Right hindlimb (tissue), 1 donor: ENCODE measurements around the gene PSME3.
"Not testable (repeated sequence)": the region's sequence is repeated elsewhere in the genome, so short reads cannot be mapped to it uniquely, and the experiment has no call there.

ENCODE experiments used
- DNase-seq: peaks from one replicate; pipeline ENCODE4 v3.0.0-alpha.2; 2018

PSME3 gene

DNA sequence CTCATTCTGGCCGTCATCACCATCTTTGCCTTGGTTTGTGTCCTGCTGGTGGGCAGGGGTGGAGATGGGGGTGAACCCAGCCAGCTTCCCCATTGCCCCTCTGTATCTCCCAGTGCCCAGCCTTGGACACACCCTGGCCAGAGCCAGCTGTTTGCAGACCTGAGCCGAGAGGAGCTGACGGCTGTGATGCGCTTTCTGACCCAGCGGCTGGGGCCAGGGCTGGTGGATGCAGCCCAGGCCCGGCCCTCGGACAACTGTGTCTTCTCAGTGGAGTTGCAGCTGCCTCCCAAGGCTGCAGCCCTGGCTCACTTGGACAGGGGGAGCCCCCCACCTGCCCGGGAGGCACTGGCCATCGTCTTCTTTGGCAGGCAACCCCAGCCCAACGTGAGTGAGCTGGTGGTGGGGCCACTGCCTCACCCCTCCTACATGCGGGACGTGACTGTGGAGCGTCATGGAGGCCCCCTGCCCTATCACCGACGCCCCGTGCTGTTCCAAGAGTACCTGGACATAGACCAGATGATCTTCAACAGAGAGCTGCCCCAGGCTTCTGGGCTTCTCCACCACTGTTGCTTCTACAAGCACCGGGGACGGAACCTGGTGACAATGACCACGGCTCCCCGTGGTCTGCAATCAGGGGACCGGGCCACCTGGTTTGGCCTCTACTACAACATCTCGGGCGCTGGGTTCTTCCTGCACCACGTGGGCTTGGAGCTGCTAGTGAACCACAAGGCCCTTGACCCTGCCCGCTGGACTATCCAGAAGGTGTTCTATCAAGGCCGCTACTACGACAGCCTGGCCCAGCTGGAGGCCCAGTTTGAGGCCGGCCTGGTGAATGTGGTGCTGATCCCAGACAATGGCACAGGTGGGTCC lies 18.4 kb downstream of the PSME3 start:
- DNase-seq, result not testable (repeated sequence)

DNA sequence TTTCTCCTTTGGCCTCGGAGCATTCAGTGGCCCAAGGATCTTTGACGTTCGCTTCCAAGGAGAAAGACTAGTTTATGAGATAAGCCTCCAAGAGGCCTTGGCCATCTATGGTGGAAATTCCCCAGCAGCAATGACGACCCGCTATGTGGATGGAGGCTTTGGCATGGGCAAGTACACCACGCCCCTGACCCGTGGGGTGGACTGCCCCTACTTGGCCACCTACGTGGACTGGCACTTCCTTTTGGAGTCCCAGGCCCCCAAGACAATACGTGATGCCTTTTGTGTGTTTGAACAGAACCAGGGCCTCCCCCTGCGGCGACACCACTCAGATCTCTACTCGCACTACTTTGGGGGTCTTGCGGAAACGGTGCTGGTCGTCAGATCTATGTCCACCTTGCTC lies 19.2 kb downstream of the PSME3 start:
- DNase-seq, result no peak

DNA sequence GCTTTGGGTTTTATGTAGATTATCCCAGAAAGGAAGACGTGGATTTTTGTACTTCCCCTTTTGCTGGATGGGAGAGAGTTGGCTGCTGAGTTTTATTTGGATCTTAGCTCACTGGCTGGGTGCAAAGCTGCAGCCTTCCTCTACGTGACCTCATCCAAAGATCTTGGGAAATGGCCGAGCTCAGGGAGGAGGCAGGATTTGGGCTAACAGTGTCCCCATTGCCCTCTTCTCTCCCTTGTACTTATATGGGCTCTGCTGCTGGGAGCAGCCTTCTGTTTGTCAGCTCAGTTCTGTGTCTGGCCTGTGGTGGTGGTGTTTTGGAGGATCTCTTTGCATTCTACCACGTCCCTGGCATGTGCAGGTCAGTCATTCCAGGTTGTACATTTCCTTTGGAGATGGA lies 19.8 kb downstream of the PSME3 start:
- DNase-seq, result no peak

DNA sequence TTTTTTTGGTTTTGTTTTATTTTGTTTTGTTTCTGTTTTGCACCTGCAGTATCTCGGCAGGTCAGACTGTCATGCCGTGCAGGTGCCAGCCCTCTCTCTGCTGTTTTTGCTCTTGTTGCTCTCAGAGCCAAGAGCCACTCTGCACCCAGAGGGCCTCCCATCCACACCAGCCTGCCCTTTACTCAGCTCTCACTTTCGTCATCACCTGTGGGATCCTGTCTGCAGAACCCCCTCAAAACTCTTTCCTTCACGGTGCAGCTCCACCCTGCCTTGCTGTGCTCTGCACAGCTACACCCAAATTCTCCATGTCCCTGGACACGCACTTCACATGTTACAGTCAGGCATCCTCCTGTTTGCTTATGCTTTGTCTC lies 20.4 kb downstream of the PSME3 start:
- no peak for DNase-seq

DNA sequence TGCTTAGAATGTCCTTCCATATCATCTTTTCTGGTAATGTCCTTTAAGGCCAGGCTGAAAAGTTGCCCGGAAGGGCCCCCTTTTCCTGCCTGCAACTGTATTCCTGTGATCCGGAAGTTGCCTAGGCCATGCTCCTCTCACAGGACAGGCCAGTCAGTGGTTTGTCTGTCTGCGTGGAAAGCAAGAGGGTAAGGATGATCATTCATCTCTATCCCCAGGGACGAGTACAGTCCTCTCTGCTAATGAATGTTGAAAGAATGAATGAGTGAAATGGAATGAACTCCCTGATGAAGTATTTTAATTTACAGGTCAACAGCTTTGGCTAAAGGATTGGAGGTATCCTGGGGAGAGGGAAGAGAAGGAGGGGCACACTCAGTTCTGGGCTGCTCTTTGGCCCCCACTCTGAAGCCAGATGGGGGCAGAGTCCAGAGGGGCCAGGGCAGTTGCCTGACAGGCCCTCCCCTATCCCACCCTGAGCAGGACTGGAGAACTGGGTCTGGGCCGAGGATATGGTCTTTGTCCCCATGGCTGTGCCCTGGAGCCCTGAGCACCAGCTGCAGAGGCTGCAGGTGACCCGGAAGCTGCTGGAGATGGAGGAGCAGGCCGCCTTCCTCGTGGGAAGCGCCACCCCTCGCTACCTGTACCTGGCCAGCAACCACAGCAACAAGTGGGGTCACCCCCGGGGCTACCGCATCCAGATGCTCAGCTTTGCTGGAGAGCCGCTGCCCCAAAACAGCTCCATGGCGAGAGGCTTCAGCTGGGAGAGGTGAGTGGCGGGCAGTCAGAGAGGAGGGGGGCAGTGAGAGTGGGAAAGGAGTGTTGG lies 21.0 kb downstream of the PSME3 start:
- DNase-seq, result no peak

DNA sequence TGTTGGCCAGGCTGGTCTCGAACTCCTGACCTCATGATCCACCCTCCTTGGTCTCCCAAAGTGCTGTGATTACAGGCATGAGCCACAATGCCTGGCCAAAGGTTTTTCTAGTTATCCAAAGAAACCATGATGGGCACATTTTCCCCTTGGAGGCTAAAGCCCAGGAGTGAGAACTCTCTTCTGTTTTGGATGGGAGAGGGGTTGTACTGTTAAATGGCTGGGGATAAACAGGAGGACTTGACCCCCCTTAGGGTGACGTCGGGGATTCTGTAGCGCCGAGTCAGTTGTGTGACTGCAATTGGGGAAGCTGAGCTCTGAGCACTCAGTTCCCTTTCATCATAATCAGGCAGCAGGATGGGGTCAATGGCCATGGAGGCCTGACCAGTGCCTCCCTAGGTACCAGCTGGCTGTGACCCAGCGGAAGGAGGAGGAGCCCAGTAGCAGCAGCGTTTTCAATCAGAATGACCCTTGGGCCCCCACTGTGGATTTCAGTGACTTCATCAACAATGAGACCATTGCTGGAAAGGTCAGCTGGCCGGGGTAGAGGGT lies 21.9 kb downstream of the PSME3 start:
- no peak for DNase-seq

DNA sequence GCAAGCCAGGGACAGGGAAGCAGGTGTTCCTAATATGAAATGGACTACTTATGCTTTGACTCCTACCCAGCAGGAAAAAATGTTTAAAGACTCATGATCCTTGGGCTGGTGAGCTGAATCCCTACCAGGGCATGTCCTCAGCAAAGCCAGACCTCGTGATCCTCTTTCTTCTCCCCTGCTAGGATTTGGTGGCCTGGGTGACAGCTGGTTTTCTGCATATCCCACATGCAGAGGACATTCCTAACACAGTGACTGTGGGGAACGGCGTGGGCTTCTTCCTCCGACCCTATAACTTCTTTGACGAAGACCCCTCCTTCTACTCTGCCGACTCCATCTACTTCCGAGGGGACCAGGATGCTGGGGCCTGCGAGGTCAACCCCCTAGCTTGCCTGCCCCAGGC lies 22.9 kb downstream of the PSME3 start:
- DNase-seq, result not testable (repeated sequence)

DNA sequence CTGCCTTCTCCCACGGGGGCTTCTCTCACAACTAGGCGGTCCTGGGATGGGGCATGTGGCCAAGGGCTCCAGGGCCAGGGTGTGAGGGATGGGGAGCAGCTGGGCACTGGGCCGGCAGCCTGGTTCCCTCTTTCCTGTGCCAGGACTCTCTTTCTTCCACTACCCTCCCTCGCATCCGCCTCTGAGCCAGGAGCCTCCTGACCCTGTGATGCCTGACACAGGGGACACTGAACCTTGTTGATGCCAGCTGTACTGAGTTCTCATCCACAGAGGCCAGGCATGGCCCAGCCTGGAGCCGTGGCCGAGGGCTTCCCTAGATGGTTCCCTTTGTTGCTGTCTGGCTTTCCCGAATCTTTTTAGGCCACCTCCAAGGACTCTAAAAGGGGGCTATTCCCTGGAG lies 23.3 kb downstream of the PSME3 start:
- DNase-seq, result not testable (repeated sequence)

DNA sequence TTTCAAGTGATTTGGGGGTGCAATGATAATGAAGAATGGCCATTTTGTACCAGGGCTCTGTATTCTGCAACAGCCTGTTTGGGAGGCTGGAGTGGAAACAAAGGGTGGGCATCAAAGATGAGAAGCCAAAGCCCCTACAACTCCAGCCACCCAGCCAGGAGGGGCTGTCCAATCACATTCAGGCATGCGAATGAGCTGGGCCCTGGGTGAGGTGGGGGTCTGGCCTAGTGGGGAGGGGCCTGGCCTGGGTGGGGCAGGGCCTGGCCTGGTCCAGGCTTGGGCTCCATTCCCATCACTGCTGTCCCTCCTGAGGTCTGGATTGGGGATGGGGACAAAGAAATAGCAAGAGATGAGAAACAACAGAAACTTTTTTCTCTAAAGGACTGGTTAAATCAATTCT lies 24.2 kb downstream of the PSME3 start:
- DNase-seq, result no peak

DNA sequence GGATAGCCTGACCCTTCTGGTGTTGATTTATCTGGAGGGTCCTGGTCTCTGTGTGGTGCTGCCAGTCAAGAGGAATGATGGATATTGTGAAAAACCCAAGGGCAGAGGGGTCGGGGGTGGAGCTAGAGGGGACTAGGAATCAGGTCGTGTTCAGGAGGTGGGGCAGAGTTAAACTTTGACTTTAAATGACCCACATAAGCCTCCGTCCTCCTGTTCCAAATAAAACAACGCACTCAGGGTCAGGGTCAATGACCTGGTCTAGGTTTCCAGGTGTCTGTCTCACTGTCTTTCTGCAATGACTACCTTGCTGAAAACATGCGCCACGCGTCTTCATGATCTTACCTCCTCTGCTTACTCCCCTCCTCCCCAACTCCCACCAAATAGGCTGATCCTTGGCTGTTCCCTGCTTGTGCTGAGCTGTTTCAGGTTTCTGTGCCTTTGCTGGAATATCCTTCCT lies 32.5 kb downstream of the PSME3 start:
- DNase-seq, result no peak

DNA sequence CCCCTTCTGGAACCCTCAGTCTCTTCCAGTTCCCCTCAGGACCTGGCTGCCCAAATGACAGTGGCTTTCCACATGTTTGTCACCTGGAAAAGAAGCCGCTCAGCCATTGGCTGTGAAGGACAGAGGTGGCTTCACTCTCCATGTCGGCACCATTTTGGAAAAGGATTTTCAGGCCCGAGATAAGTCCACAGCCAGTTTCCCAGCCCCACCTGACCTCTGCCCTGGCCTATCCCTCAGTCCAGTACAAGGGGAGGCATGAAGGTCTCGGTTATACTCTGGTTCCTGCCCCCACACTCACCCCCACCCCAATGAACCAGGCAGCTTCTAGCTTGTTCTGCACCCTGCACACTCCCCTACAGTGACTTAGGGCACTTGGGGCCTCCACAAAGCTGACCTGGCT lies 33.0 kb downstream of the PSME3 start:
- no peak for DNase-seq

DNA sequence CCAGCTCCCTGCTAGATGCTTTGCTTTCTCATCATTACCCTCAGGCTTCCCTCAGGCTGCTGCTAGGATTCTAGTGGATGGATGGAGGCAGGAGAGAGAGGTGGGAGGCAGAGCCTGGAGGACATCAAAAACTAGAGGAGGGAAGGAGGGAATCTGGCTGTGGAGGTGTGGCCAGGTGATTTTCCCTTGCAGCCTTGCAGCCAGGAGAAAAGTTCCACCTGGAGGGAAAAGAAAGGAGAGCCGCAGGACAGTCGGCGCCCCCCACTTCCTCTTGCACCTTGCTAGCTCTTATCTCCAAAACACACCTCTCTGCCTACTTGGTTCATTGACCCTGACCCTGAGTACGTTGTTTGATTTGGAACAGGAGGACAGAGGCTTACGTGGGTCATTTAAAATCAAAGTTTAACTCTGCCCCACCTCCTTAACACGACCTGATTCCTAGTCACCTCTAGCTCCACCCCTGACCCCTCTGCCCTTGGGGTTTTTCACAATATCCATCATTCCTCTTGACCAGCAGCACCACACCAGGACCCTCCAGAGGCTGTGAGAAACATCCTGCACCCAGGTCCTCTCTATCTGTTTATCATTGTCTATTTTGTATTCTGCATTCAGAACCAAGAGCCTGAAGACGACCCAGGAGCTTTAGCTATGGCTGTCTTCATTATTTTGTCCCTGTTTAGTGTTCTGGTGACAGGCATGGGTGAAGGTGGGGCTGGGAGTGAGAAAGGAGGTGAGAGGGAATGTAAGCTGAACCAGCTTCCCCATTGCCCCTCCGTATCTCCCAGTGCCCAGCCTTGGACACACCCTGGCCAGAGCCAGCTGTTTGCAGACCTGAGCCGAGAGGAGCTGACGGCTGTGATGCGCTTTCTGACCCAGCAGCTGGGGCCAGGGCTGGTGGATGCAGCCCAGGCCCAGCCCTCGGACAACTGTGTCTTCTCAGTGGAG lies 33.7 kb downstream of the PSME3 start:
- DNase-seq, result no peak

DNA sequence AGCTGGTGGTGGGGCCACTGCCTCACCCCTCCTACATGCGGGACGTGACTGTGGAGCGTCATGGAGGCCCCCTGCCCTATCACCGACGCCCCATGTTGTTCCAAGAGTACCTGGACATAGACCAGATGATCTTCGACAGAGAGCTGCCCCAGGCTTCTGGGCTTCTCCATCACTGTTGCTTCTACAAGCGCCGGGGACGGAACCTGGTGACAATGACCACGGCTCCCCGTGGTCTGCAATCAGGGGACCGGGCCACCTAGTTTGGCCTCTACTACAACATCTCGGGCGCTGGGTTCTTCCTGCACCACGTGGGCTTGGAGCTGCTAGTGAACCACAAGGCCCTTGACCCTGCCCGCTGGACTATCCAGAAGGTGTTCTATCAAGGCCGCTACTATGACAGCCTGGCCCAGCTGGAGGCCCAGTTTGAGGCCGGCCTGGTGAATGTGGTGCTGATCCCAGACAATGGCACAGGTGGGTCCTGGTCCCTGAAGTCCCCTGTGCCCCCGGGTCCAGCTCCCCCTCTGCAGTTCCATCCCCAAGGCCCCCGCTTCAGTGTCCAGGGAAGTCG lies 34.6 kb downstream of the PSME3 start:
- DNase-seq, result not testable (repeated sequence)

DNA sequence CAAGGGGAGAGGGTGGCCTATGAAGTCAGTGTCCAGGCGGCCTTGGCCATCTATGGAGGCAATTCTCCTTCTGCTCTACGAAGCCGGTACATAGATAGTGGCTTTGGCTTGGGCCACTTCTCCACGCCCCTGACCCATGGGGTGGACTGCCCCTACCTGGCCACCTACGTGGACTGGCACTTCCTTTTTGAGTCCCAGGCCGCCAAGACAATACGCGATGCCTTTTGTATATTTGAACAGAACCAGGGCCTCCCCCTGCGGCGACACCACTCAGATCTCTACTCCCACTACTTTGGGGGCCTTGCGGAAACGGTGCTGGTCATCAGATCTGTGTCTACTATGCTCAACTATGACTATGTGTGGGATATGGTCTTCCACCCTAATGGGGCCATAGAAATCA lies 35.1 kb downstream of the PSME3 start:
- DNase-seq, result no peak

DNA sequence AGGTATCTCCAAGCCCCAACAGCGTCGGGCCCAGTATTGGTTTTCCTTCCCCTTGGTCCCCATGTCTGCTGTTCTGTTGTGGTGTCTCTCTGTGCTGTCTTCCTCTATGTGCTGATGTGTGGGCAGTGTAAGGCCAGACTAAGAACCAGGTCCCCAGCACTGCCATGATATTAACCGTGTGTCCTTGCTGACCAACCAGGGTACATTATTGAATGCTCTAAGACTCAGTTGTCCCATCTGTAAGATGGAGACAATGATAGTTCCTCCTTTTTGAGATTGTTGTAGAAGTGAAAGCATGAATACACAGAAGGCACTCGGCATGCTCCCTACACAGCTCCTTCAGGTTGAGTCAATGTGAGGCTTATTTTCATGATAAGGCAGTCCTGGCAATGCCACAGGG lies 38.5 kb downstream of the PSME3 start:
- DNase-seq, result no peak

DNA sequence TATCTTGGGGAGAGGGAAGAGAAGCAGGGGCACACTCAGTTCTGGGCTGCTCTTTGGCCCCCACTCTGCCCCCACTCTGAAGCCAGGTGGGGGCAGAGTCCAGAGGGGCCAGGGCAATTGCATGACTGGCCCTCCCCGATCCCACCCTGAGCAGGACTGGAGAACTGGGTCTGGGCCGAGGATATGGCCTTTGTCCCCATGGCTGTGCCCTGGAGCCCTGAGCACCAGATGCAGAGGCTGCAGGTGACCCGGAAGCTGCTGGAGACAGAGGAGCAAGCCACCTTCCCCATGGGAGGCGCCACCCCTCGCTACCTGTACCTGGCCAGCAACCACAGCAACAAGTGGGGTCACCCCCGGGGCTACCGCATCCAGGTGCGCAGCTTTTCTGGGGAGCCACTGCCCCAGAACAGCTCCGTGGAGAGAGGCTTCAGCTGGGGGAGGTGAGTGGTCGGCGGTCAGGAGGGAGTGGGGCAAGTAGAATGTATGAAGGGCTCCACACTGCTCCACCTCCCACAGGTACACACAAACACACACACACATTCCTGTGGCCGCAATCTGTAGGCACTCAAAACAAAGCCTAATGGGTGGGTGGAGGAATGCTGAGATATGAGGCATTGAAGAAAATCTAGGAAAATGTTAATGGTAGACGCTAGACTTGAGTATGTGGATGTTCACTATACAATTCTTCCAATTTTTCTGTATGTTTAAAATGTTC lies 39.2 kb downstream of the PSME3 start:
- no peak for DNase-seq

DNA sequence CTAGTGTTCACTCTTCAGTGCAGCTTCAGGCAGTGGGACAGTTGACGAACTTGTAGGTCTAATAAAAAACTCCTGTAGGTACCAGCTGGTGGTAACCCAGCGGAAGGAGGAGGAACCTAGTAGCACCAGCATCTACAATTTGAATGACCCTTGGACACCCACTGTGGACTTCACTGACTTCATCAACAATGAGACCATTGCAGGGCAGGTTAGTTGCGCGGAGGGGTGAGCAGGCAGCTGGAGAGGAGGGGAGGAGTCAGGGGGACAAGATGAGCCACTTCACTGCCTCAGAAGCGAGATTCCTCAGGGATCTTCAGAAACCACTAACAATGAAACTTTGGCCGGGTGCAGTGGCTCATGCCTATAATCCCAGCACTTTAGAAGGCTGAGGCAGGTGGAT lies 40.1 kb downstream of the PSME3 start:
- no peak for DNase-seq

DNA sequence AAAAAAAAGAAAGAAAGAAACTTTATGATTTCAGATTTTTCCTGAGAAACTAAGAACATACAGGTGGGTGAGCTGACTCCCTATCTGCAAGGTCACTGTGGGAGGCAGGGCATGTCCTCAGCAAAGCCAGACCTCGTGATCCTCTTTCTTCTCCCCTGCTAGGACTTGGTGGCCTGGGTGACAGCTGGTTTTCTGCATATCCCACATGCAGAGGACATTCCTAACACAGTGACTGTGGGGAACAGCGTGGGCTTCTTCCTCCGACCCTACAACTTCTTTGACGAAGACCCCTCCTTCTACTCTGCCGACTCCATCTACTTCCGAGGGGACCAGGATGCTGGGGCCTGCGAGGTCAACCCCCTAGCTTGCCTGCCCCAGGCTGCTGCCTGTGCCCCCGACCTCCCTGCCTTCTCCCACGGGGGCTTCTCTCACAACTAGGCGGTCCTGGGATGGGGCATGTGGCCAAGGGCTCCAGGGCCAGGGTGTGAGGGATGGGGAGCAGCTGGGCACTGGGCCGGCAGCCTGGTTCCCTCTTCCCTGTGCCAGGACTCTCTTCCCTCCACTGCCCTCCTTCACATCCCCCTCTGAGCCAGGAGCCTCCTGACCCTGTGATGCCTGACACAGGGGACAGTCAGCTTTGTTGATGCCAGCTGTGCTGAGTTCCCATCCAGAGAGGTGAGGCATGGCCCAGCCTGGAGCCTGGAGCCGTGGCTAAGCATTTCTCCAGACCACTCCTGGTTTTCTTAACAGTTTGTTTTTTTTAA lies 40.9 kb downstream of the PSME3 start:
- DNase-seq, result not testable (repeated sequence)

DNA sequence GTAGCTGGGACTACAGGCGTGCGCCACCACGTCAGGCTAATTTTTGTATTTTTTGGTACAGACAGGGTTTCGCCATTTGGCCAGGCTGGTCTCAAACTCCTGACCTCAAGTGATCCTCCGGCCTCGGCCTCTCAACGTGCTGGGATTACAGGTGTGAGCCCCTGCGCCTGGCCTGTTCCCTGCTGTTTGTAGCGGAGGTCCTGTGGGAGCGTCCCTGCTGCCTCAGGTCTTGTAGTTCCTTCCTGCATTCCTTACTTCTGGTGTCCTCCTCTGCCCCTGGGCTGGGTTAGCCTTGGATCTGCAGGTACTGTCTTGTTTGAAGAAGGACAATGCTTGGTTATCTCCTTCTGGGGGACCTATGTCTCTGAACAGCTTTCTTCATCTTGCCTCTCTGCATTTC lies 43.8 kb downstream of the PSME3 start:
- DNase-seq, result no peak

DNA sequence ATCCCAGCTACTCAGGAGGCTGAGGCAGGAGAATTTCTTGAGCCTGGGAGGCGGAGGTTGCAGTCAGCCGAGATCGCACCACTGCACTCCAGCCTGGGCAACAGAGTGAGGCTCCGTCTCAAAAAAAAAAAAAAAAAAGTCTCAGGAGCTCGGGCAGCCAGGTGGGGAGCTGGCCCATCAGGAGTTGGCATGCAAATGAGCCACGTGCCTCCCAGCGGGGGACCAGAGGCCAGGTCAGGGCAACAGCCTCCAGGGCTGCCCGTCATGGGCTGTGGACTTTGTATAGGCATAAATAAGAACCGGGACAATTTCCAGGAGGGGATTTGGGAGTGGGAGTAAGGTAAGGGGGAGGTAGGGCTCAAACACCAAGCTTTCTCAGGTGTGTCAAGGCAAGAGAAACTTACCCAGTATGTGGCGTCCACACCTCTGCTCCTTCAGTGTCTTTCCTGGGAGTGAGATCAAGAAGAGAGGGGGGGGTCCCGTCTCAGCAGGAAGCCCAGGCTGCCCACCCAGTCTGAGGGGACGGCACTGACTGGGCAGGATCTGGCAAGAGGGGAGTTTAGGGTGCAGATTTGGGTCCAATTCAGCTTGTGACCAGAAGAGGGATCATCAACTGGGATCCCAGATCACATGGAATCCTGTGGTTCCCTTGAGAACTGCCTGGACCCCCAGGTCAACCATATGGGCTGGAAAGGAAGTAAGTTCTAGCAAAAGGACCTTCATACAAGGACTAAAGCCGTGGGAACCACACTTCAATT lies 45.1 kb downstream of the PSME3 start:
- no peak for DNase-seq
